Hepatocyte (in vitro differentiated cells): Measurements from ENCODE around the gene RABEP2.

ENCODE experiments used
- CTCF ChIP-seq: fragments of 200-600 bp; sonication (generic); IDR thresholded peaks from 2 replicates; pipeline ENCODE4 v1.5.1; 2016; ENCODE audit warnings: antibody characterized with exemption, mild to moderate bottlenecking; ENCODE audit not compliant: poor library complexity
- EZH2phosphoT487 ChIP-seq: fragments of 200-600 bp; sonication (generic); IDR thresholded peaks from one replicate; pipeline ENCODE4 v1.6.1; 2018; ENCODE audit warnings: antibody characterized with exemption, mild to moderate bottlenecking, low read depth, moderate library complexity; ENCODE audit not compliant: unreplicated experiment, severe bottlenecking

- TF ChIP-seq CTCF (no peak), EZH2phosphoT487 (no peak)
Observed at GRCh38 chr16:28964496-28964895, 39.5 kb upstream of the RABEP2 start.
